Measurements from ENCODE around the gene OTULIN.

GRCh38 chr5:14742498-14742897 lies 78.0 kb downstream of the OTULIN start:
- TF ChIP-seq CTCF (IDR thresholded peaks at IDR 0.05) (no peak), POLR2A (IDR thresholded peaks at IDR 0.05) (no peak)
